Non-pigmented ciliary epithelial cell (primary cell): ENCODE measurements around the gene SHANK2.

ENCODE experiments used
- DNase-seq: peaks from one replicate; pipeline ENCODE4 v3.0.0-alpha.2; 2010; ENCODE audit warnings: low read depth

Gene SHANK2

GRCh38 chr11:71269603-71270511, 17.5 kb upstream of the SHANK2 start:
- DNase-seq: no peak

- no peak for DNase-seq
Measured at GRCh38 chr11:71268706-71269321, 16.4 kb upstream of the SHANK2 start.

GRCh38 chr11:71267807-71268421, 15.5 kb upstream of the SHANK2 start:
- DNase-seq: no peak

GRCh38 chr11:71266114-71266833, 13.9 kb upstream of the SHANK2 start:
- DNase-seq: no peak

- no peak for DNase-seq
Measured at GRCh38 chr11:71265559-71266092, 13.2 kb upstream of the SHANK2 start.

- no peak for DNase-seq
Measured at GRCh38 chr11:71263386-71263785, 11.0 kb upstream of the SHANK2 start.

GRCh38 chr11:71255800-71256479, 3.6 kb upstream of the SHANK2 start:
- DNase-seq: no peak

GRCh38 chr11:71255323-71255722, 2.9 kb upstream of the SHANK2 start:
- no peak for DNase-seq

GRCh38 chr11:71253794-71254193, 1.4 kb upstream of the SHANK2 start:
- DNase-seq: no peak

GRCh38 chr11:71252770-71253730, 673 bp upstream of the SHANK2 start:
- DNase-seq: no peak

- DNase-seq: no peak
Measured at GRCh38 chr11:71251761-71252268, 562 bp downstream of the SHANK2 start.

GRCh38 chr11:71251151-71251721, 1.1 kb downstream of the SHANK2 start:
- no peak for DNase-seq

- DNase-seq: no peak
Measured at GRCh38 chr11:71250523-71251150, 1.7 kb downstream of the SHANK2 start.

- no peak for DNase-seq
Measured at GRCh38 chr11:71249301-71249700, 3.1 kb downstream of the SHANK2 start.

GRCh38 chr11:71248656-71249055, 3.7 kb downstream of the SHANK2 start:
- no peak for DNase-seq

GRCh38 chr11:71248251-71248570, 4.2 kb downstream of the SHANK2 start:
- DNase-seq: no peak

GRCh38 chr11:71247551-71248250, 4.7 kb downstream of the SHANK2 start:
- DNase-seq: no peak

- DNase-seq: no peak
Measured at GRCh38 chr11:71246559-71246958, 5.8 kb downstream of the SHANK2 start.
